ENCODE data around the gene ABI1.

GRCh38 chr10:26829810-26830515 lies 30.8 kb downstream of the ABI1 start:
- TF ChIP-seq CTCF (IDR thresholded peaks at IDR 0.05 in 2 of 3, conservative IDR thresholded peaks at IDR 0.05 in 1 of 3; ENCODE audit: insufficient read depth in 2 of 3, low read depth in 1 of 3, low read length in 3 of 3) (no peak), ZNF764 (CRISPR knock-in tag; IDR thresholded peaks at IDR 0.05; ENCODE audit: low read depth) (no peak), PRDM10 (IDR thresholded peaks at IDR 0.05; ENCODE audit: partially characterized antibody) (no peak), KLF10 (CRISPR knock-in tag; IDR thresholded peaks at IDR 0.05) (no peak)
- TF ChIP-seq, protein P1, sequence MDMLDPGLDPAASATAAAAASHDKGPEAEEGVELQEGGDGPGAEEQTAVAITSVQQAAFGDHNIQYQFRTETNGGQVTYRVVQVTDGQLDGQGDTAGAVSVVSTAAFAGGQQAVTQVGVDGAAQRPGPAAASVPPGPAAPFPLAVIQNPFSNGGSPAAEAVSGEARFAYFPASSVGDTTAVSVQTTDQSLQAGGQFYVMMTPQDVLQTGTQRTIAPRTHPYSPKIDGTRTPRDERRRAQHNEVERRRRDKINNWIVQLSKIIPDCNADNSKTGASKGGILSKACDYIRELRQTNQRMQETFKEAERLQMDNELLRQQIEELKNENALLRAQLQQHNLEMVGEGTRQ (CRISPR knock-in tag; IDR thresholded peaks at IDR 0.05) = no peak
- TF ChIP-seq, protein P2, sequence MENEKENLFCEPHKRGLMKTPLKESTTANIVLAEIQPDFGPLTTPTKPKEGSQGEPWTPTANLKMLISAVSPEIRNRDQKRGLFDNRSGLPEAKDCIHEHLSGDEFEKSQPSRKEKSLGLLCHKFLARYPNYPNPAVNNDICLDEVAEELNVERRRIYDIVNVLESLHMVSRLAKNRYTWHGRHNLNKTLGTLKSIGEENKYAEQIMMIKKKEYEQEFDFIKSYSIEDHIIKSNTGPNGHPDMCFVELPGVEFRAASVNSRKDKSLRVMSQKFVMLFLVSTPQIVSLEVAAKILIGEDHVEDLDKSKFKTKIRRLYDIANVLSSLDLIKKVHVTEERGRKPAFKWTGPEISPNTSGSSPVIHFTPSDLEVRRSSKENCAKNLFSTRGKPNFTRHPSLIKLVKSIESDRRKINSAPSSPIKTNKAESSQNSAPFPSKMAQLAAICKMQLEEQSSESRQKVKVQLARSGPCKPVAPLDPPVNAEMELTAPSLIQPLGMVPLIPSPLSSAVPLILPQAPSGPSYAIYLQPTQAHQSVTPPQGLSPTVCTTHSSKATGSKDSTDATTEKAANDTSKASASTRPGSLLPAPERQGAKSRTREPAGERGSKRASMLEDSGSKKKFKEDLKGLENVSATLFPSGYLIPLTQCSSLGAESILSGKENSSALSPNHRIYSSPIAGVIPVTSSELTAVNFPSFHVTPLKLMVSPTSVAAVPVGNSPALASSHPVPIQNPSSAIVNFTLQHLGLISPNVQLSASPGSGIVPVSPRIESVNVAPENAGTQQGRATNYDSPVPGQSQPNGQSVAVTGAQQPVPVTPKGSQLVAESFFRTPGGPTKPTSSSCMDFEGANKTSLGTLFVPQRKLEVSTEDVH (IDR thresholded peaks at IDR 0.05; ENCODE audit: low read depth, partially characterized antibody) = no peak
- TF ChIP-seq, protein P3, sequence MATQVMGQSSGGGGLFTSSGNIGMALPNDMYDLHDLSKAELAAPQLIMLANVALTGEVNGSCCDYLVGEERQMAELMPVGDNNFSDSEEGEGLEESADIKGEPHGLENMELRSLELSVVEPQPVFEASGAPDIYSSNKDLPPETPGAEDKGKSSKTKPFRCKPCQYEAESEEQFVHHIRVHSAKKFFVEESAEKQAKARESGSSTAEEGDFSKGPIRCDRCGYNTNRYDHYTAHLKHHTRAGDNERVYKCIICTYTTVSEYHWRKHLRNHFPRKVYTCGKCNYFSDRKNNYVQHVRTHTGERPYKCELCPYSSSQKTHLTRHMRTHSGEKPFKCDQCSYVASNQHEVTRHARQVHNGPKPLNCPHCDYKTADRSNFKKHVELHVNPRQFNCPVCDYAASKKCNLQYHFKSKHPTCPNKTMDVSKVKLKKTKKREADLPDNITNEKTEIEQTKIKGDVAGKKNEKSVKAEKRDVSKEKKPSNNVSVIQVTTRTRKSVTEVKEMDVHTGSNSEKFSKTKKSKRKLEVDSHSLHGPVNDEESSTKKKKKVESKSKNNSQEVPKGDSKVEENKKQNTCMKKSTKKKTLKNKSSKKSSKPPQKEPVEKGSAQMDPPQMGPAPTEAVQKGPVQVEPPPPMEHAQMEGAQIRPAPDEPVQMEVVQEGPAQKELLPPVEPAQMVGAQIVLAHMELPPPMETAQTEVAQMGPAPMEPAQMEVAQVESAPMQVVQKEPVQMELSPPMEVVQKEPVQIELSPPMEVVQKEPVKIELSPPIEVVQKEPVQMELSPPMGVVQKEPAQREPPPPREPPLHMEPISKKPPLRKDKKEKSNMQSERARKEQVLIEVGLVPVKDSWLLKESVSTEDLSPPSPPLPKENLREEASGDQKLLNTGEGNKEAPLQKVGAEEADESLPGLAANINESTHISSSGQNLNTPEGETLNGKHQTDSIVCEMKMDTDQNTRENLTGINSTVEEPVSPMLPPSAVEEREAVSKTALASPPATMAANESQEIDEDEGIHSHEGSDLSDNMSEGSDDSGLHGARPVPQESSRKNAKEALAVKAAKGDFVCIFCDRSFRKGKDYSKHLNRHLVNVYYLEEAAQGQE (IDR thresholded peaks at IDR 0.05; ENCODE audit: borderline replicate concordance) = no peak
- TF ChIP-seq, protein P3 (CRISPR knock-in tag; IDR thresholded peaks at IDR 0.05; ENCODE audit: low read depth) = no peak
